GM18907 (cell line): ENCODE data around the gene C11orf21.
"Not testable (repeated sequence)": the region's sequence is repeated elsewhere in the genome, so short reads cannot be mapped to it uniquely, and the experiment has no call there.

Experiments used
- ATAC-seq: cut with Tn5 transposase; IDR thresholded peaks from one replicate; pipeline ENCODE4 v1.9.1; 2021; ENCODE audit warnings: mild to moderate bottlenecking, moderate library complexity; ENCODE audit not compliant: unreplicated experiment

The C11orf21 gene

GRCh38 chr11:2298131-2298794 is 3.5 kb downstream of the C11orf21 start:
- no peak for ATAC-seq

- ATAC-seq = no peak
Observed at GRCh38 chr11:2297623-2298030, 4.1 kb downstream of the C11orf21 start.

GRCh38 chr11:2296913-2297622 is 4.7 kb downstream of the C11orf21 start:
- no peak for ATAC-seq

GRCh38 chr11:2295971-2296912 is 5.5 kb downstream of the C11orf21 start:
- no peak for ATAC-seq

- ATAC-seq = no peak
Observed at GRCh38 chr11:2294926-2295290, 6.8 kb downstream of the C11orf21 start.

- no peak for ATAC-seq
Observed at GRCh38 chr11:2293984-2294925, 7.5 kb downstream of the C11orf21 start.

GRCh38 chr11:2293531-2293971 is 8.2 kb downstream of the C11orf21 start:
- no peak for ATAC-seq

GRCh38 chr11:2290351-2290841 is 11.3 kb downstream of the C11orf21 start:
- ATAC-seq = no peak

- no peak for ATAC-seq
Observed at GRCh38 chr11:2289859-2290258, 11.9 kb downstream of the C11orf21 start.

GRCh38 chr11:2289350-2289749 is 12.4 kb downstream of the C11orf21 start:
- no peak for ATAC-seq

- no peak for ATAC-seq
Observed at GRCh38 chr11:2287091-2287490, 14.6 kb downstream of the C11orf21 start.

GRCh38 chr11:2286350-2286749 is 15.4 kb downstream of the C11orf21 start:
- ATAC-seq = not testable (repeated sequence)

GRCh38 chr11:2280208-2280607 is 21.5 kb downstream of the C11orf21 start:
- ATAC-seq = no peak

- no peak for ATAC-seq
Observed at GRCh38 chr11:2277933-2278523, 23.7 kb downstream of the C11orf21 start.

GRCh38 chr11:2277008-2277346 is 24.7 kb downstream of the C11orf21 start:
- ATAC-seq = no peak

- no peak for ATAC-seq
Observed at GRCh38 chr11:2276280-2277007, 25.3 kb downstream of the C11orf21 start.

GRCh38 chr11:2275334-2276279 is 26.1 kb downstream of the C11orf21 start:
- ATAC-seq = no peak

GRCh38 chr11:2273771-2274170 is 27.9 kb downstream of the C11orf21 start:
- ATAC-seq = no peak
